IMR-90 (cell line): ENCODE results near the gene CALY.

Experiments used
- MAFK ChIP-seq: IDR thresholded peaks from 2 replicates; pipeline ENCODE4 v1.6.1; 2012; ENCODE audit warnings: low read depth, low read length, improper control_type of control experiment
- TF ChIP-seq, protein P1 (sequence below): conservative IDR thresholded peaks from 2 replicates; pipeline ENCODE4 v1.5.1; 2012; ENCODE audit warnings: mild to moderate bottlenecking, low read depth, low read length, improper control_type of control experiment

GRCh38 chr10:133353202-133353959, 16.7 kb upstream of the CALY start:
- TF ChIP-seq MAFK = no peak
- TF ChIP-seq, protein P1, sequence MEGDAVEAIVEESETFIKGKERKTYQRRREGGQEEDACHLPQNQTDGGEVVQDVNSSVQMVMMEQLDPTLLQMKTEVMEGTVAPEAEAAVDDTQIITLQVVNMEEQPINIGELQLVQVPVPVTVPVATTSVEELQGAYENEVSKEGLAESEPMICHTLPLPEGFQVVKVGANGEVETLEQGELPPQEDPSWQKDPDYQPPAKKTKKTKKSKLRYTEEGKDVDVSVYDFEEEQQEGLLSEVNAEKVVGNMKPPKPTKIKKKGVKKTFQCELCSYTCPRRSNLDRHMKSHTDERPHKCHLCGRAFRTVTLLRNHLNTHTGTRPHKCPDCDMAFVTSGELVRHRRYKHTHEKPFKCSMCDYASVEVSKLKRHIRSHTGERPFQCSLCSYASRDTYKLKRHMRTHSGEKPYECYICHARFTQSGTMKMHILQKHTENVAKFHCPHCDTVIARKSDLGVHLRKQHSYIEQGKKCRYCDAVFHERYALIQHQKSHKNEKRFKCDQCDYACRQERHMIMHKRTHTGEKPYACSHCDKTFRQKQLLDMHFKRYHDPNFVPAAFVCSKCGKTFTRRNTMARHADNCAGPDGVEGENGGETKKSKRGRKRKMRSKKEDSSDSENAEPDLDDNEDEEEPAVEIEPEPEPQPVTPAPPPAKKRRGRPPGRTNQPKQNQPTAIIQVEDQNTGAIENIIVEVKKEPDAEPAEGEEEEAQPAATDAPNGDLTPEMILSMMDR = no peak
